Activated CD4-positive, alpha-beta memory T cell treated with anti-CD3 and anti-CD28 coated beads for 36 hours (primary cell): ENCODE measurements around the gene BRSK2. TPM values are rescaled to one million over a fixed set of nuclear protein-coding genes. Genes with fewer than 3 reads are reported as not detected.

Experiments
- CTCF ChIA-PET: fragments of 350-600 bp; sonication (Branson Sonifier 250); formaldehyde crosslinking; loops from one replicate; lab custom pipeline; 2021; ENCODE audit warnings: antibody characterized with exemption, inconsistent platforms; lab: Charles Lee
- POLR2A ChIA-PET: fragments of 350-600 bp; sonication (Branson Sonifier 250); formaldehyde crosslinking; loops from one replicate; lab custom pipeline; 2021; ENCODE audit warnings: antibody characterized with exemption; lab: Charles Lee
- DNase-seq: peaks from one replicate; pipeline ENCODE4 v3.0.0-alpha.2; 2020
- H3K27ac Mint-ChIP-seq: one replicate; pipeline ENCODE4 v1.8.0; 2021; ENCODE audit warnings: mixed read lengths
- H3K27me3 Mint-ChIP-seq: one replicate; pipeline ENCODE4 v1.8.0; 2021; ENCODE audit warnings: mixed read lengths
- H3K36me3 Mint-ChIP-seq: one replicate; pipeline ENCODE4 v1.8.0; 2021; ENCODE audit warnings: mixed read lengths
- H3K4me1 Mint-ChIP-seq: one replicate; pipeline ENCODE4 v1.8.0; 2021; ENCODE audit warnings: low read depth, mixed read lengths
- H3K4me3 Mint-ChIP-seq: one replicate; pipeline ENCODE4 v1.8.0; 2021; ENCODE audit warnings: mild to moderate bottlenecking, mixed read lengths
- H3K9me3 Mint-ChIP-seq: one replicate; pipeline ENCODE4 v1.8.0; 2021; ENCODE audit warnings: mixed read lengths
- intact Hi-C: fragments of 100-400 bp; cut with micrococcal nuclease; formaldehyde crosslinking; loops from one replicate; pipeline ENCODE4 v1.15.1; 2023
- total RNA-seq, 2 experiments: library from RNA; stranded (reverse); gene quantifications; one replicate each; pipeline ENCODE4 v1.2.3, GENCODE V29; 2021

The BRSK2 gene
- total RNA-seq, 2 experiments from 2014 or later, result 0.46 to 0.64 TPM

- no peaks in the 10 kb centered on the region for H3K4me1 Mint-ChIP-seq
- H3K27me3 Mint-ChIP-seq, result no peaks in the 10 kb centered on the region
- POLR2A ChIA-PET, result no interaction called here
- DNase-seq, result no peak
- CTCF ChIA-PET, result no interaction called here
- H3K4me3 Mint-ChIP-seq, result no peak overlapping the region
- no peaks in the 10 kb centered on the region for H3K9me3 Mint-ChIP-seq
- no peaks in the 10 kb centered on the region for H3K36me3 Mint-ChIP-seq
- intact Hi-C loops, result no loop called here
- no peak overlapping the region for H3K27ac Mint-ChIP-seq
Observed at GRCh38 chr11:1457856-1458255, 68.1 kb downstream of the BRSK2 start.

GRCh38 chr11:1458340-1459218 lies 68.8 kb downstream of the BRSK2 start:
- ChIA-PET POLR2A (no interaction called here), CTCF (no interaction called here)
- Mint-ChIP-seq H3K27me3 (no peaks in the 10 kb centered on the region), H3K27ac (no peak overlapping the region), H3K36me3 (no peaks in the 10 kb centered on the region), H3K4me1 (no peaks in the 10 kb centered on the region), H3K4me3 (no peak overlapping the region), H3K9me3 (no peaks in the 10 kb centered on the region)
- no peak for DNase-seq
- intact Hi-C loops, result no loop called here

- ChIA-PET POLR2A (no interaction called here), CTCF (no interaction called here)
- Mint-ChIP-seq H3K36me3 (no peaks in the 10 kb centered on the region), H3K27ac (no peak overlapping the region), H3K27me3 (no peaks in the 10 kb centered on the region), H3K4me1 (no peaks in the 10 kb centered on the region), H3K9me3 (no peaks in the 10 kb centered on the region), H3K4me3 (no peak overlapping the region)
- intact Hi-C loops, result no loop called here
- no peak for DNase-seq
Observed at GRCh38 chr11:1459219-1459575, 69.5 kb downstream of the BRSK2 start.

- no peaks in the 10 kb centered on the region for H3K36me3 Mint-ChIP-seq
Observed at GRCh38 chr11:1459764-1460395, 70.1 kb downstream of the BRSK2 start.

GRCh38 chr11:1460396-1460985 lies 70.8 kb downstream of the BRSK2 start:
- H3K27ac Mint-ChIP-seq, result no peak overlapping the region
- H3K4me3 Mint-ChIP-seq, result no peak overlapping the region
- no peaks in the 10 kb centered on the region for H3K4me1 Mint-ChIP-seq
- DNase-seq, result no peak
- ChIA-PET POLR2A (no interaction called here), CTCF (no interaction called here)
- intact Hi-C loops, result no loop called here
- no peaks in the 10 kb centered on the region for H3K36me3 Mint-ChIP-seq
- H3K27me3 Mint-ChIP-seq, result no peaks in the 10 kb centered on the region
- no peaks in the 10 kb centered on the region for H3K9me3 Mint-ChIP-seq

More at GRCh38 chr11:1459764-1460395, 70.1 kb downstream of the BRSK2 start:
- Mint-ChIP-seq H3K4me3 (no peak overlapping the region), H3K27me3 (no peaks in the 10 kb centered on the region), H3K27ac (no peak overlapping the region), H3K4me1 (no peaks in the 10 kb centered on the region), H3K9me3 (no peaks in the 10 kb centered on the region)
- intact Hi-C loops, result no loop called here
- CTCF ChIA-PET, result no interaction called here
- POLR2A ChIA-PET, result no interaction called here
- no peak for DNase-seq

- POLR2A ChIA-PET, result no interaction called here
- Mint-ChIP-seq H3K27me3 (no peaks in the 10 kb centered on the region), H3K4me1 (no peaks in the 10 kb centered on the region), H3K27ac (no peak overlapping the region), H3K4me3 (no peak overlapping the region), H3K36me3 (no peaks in the 10 kb centered on the region), H3K9me3 (no peaks in the 10 kb centered on the region)
- CTCF ChIA-PET, result no interaction called here
- no peak for DNase-seq
- intact Hi-C loops, result no loop called here
Observed at GRCh38 chr11:1460986-1461825, 71.5 kb downstream of the BRSK2 start.

- DNase-seq, result no peak
- no peaks in the 10 kb centered on the region for H3K4me1 Mint-ChIP-seq
- no peaks in the 10 kb centered on the region for H3K27me3 Mint-ChIP-seq
- H3K4me3 Mint-ChIP-seq, result no peak overlapping the region
- no peaks in the 10 kb centered on the region for H3K9me3 Mint-ChIP-seq
- intact Hi-C loops, result no loop called here
- no peak overlapping the region for H3K27ac Mint-ChIP-seq
- POLR2A ChIA-PET, result no interaction called here
- CTCF ChIA-PET, result no interaction called here
- no peaks in the 10 kb centered on the region for H3K36me3 Mint-ChIP-seq
Observed at GRCh38 chr11:1461826-1462697, 72.3 kb downstream of the BRSK2 start.

GRCh38 chr11:1462698-1462975 lies 72.9 kb downstream of the BRSK2 start:
- POLR2A ChIA-PET, result no interaction called here
- DNase-seq, result no peak
- Mint-ChIP-seq H3K9me3 (no peaks in the 10 kb centered on the region), H3K27ac (no peak overlapping the region), H3K4me3 (no peak overlapping the region), H3K36me3 (no peaks in the 10 kb centered on the region), H3K27me3 (no peaks in the 10 kb centered on the region), H3K4me1 (no peaks in the 10 kb centered on the region)
- intact Hi-C loops, result no loop called here
- CTCF ChIA-PET, result no interaction called here

GRCh38 chr11:1463056-1463455 lies 73.3 kb downstream of the BRSK2 start:
- H3K27ac Mint-ChIP-seq, result no peak overlapping the region
- H3K4me3 Mint-ChIP-seq, result no peak overlapping the region
- no peaks in the 10 kb centered on the region for H3K27me3 Mint-ChIP-seq
- ChIA-PET CTCF (no interaction called here), POLR2A (no interaction called here)
- DNase-seq, result no peak
- H3K9me3 Mint-ChIP-seq, result no peaks in the 10 kb centered on the region
- H3K36me3 Mint-ChIP-seq, result no peaks in the 10 kb centered on the region
- intact Hi-C loops, result no loop called here
- H3K4me1 Mint-ChIP-seq, result no peaks in the 10 kb centered on the region

- no peak overlapping the region for H3K4me3 Mint-ChIP-seq
- ChIA-PET POLR2A (no interaction called here), CTCF (interaction anchor here (0.9 to 1.6 kb wide), 2 partner anchors 16 to 108 kb away, joined by 3 to 4 read pairs; no protein-coding TSS in a partner anchor)
- H3K27me3 Mint-ChIP-seq, result no peaks in the 10 kb centered on the region
- no peaks in the 10 kb centered on the region for H3K9me3 Mint-ChIP-seq
- DNase-seq, result no peak
- H3K27ac Mint-ChIP-seq, result no peak overlapping the region
- intact Hi-C loops, result no loop called here
- no peaks in the 10 kb centered on the region for H3K4me1 Mint-ChIP-seq
- no peaks in the 10 kb centered on the region for H3K36me3 Mint-ChIP-seq
Observed at GRCh38 chr11:1466784-1467183, 77.0 kb downstream of the BRSK2 start.

GRCh38 chr11:1467270-1467669 lies 77.5 kb downstream of the BRSK2 start:
- no peaks in the 10 kb centered on the region for H3K27me3 Mint-ChIP-seq
- H3K9me3 Mint-ChIP-seq, result no peaks in the 10 kb centered on the region
- no peak for DNase-seq
- ChIA-PET POLR2A (no interaction called here), CTCF (interaction anchor here (0.8 kb wide), 1 partner anchor 246 kb away, joined by 3 read pairs; no protein-coding TSS in a partner anchor)
- no peaks in the 10 kb centered on the region for H3K36me3 Mint-ChIP-seq
- no peak overlapping the region for H3K27ac Mint-ChIP-seq
- H3K4me3 Mint-ChIP-seq, result no peak overlapping the region
- no peaks in the 10 kb centered on the region for H3K4me1 Mint-ChIP-seq
- intact Hi-C loops, result no loop called here
